ELF-1 (cell line): ENCODE measurements around the gene NT5DC4.

ENCODE experiments used
- DNase-seq: peaks from one replicate; pipeline ENCODE4 v3.0.0-alpha.2; 2016; ENCODE audit warnings: low read depth, low spot score

The NT5DC4 gene

GRCh38 chr2:112723547-112723940 is 2.7 kb downstream of the NT5DC4 start:
- DNase-seq: no peak

DNA sequence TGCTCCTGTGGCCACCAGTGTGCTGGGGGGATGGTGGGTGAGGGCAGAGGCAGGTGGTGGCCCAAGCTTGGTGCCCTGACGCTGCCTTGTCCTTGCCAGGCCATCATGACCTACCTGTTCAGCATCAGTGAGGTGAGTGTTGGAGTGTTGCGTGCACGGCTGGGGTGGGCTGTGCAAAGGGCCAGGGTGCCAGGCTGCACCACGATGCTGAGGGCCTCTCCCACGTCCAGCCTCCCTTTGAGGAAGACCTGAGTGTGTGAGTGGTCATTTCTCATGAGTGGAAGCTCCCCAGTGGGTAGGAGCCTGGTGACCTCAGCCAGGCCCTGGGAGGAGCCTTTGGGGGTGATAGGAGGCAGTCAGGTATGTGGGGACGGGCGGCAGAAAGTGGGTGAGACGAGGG is 3.2 kb downstream of the NT5DC4 start:
- no peak for DNase-seq

DNA sequence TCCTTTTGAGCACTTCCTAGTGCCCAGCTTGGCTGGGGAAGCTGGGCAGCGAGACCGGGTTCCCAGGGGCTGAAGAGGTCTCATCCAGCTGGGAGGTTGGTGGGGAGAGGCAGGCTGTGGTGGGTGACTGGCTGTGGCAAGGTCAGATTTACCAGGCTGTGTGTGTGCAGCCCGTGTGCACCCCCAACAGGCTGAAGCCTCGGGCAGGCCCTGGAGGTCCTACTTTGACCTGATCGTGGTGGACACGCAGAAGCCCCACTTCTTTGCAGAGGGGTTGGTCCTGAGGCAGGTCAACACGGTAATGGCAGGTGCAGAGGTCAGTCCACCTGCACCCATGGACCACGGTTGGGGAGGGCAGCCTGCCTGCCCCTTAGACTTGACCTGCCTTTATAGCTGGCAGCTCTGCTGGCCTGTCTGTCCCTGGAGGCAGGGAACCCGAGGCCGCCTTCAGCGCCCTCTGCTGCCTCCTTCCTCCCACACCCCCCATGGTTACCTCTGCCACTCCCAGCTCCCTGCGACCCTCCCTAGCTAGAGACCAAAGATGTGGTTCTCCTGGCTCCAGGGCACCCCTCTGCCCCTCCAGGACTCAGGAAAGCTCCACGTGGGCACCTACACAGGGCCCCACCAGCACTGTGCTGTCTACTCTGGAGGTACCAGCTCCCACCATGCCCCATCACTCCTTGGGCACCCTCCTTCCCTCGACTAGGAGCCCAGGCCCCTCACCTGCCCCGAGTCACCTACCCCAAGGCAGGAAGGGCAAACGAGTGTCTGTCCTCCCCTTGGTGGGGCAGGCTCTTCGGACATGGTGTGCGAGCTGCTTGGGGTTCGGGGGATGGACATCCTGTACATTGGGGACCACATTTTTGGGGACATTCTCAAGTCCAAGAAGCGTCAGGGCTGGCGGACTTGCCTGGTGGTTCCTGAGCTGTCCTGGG is 4.0 kb downstream of the NT5DC4 start:
- peak; percentile 62 for DNase-seq

- no peak for DNase-seq
Observed at GRCh38 chr2:112725545-112726457, 5.0 kb downstream of the NT5DC4 start.

- peak; percentile 95 for DNase-seq
Observed at GRCh38 chr2:112726487-112727190, 5.8 kb downstream of the NT5DC4 start.

- DNase-seq: no peak
Observed at GRCh38 chr2:112727276-112728028, 6.6 kb downstream of the NT5DC4 start.

DNA sequence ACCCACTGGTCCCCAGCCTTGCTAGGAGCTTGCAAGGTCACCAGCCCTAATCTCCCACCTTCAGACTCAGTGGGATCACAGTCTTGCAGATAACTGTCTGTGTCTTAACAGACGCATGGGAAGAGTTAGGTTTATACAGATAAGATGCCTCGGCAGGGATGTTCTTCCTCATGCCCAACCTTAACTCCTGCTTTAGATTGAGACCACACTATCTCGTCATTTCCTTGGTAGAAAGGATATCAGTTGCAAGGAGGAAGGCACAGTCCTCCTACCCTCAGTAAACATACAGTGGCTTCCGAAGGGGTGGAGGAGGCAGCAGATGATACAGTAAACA is 7.2 kb downstream of the NT5DC4 start:
- no peak for DNase-seq

- no peak for DNase-seq
Observed at GRCh38 chr2:112728378-112729175, 7.8 kb downstream of the NT5DC4 start.

DNA sequence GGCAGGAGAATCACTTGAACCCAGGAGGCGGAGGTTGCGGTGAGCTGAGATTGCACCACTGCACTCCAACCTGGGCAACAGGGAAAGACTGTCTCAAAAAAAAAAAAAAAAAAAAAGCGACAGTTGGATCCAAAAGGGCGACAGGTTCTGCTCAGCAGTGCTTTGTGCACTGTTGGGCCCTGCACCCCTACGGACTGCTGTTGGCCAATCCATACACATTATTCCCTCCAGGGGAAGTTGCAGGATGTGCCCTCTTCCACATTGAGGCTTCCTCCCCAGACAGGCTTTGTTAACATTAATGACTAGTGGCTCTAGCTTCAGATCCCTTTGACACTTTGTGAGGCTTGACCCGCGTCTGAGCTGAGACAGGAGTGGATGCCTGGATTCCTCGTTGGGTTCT is 9.4 kb downstream of the NT5DC4 start:
- DNase-seq: no peak

DNA sequence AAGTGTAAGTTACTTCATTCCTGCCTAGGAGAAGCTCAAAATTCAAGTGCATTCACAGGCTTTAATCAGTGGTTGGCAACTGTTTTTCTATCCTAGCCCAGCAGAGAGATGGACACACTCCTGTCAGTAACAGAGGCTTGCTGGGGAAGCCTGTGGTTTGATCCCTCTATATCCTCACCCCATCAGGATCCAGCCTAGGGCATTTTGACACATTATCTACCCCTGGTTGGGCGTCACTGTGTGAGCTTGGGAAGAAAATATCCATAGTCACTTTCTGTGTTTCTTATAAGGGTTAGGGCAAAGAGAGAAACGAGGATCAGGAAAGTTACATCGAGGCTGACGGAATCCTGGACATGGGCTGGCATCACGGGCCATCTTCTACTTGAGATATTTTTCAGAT is 10.0 kb downstream of the NT5DC4 start:
- DNase-seq: peak; percentile 55

DNA sequence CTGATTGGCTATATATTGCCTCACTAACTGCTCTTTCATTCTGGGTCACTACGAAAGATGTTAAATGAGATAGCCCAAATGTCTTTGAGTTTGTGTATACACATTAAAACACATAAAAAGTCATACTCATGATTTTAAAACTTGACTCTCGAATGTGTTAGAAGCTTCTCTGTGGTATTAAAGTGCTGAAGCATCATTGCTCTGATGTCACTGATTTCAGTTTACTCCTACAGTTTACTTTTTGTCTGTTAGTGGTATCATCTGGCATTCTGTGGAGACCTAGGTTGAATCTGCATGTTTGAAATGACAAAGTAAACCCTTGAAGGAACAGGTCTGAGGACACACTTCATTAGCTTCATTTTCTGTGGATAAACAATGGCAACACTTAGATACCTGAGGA is 10.7 kb downstream of the NT5DC4 start:
- no peak for DNase-seq

DNA sequence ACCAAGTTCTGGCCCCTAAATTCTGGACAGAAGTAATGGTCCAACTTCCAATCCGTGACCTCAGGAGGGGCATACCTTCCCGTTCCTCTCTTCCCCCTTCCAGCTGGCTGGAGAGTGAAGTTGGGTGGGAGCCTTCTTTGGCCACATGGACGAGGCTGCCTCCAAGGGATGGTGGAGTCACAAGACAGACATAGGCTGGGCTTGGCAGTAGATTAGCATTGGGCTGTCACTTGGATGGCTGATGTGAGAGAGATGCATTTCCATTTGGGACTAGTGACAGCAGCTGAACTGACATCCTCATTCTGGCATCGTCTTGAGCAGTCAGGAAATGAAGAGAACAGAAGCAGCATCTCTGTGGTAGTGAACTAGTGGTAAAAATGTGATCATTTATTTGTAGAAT is 12.6 kb downstream of the NT5DC4 start:
- DNase-seq: no peak

GRCh38 chr2:112733871-112734270 is 13.1 kb downstream of the NT5DC4 start:
- no peak for DNase-seq

- DNase-seq: no peak
Observed at GRCh38 chr2:112737542-112738232, 16.9 kb downstream of the NT5DC4 start.

DNA sequence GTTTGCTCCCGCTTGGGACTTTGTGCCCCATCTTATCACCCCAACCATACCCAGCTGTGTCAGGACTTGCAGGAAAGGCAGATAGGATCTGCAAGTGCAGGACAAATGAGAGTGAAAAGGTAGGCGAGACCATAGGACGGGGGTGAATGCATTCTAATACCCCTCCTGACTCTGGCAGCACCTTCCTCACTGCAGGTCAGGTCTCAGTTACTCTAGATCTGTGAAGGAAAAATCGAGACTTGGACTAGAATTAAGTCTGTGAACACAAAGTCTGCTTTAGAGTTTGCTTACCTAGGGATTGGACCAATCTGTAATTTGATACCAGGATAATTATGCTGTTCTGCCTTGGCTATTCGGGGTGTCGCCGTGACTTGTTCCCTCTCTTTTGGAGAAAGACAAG is 19.7 kb downstream of the NT5DC4 start:
- DNase-seq: no peak

DNA sequence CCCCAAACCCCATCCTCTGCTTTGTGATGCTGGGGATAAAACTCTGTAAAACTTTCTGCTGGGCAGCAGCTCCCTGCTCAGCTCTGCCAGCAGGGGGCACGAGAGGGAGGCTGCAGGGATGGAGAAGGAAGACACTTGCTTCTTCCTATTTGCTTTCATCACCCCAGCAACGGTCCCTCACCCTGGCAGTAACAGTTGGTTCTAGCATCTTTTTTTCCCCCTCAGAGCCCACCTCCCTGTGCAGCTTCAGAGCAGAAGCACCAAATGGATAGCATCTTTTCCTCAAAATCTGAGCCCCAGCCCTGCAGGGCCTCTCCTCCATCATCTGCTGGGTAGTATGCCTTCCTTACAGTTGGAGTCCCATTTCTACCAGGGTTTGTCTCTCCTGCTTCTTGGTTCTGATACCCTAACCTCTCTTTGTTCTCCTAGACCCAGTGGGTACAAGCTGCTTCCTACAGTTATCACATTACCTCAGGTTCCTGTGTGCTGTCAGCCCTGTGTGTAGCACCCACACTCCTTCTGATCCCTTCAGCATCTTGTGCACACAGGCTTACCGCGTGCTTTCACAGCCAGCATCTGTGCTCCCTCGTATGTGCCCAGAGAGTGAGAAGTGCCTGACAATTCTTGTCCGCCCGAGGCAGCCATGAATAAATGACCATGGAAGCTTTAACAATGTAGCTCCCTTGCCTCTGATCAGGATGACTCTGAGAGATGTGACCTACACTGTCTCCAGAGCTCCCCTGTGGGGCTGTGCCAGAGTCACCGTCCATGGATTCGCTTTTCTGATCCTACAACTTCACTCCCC is 29.1 kb downstream of the NT5DC4 start:
- DNase-seq: peak; percentile 88

DNA sequence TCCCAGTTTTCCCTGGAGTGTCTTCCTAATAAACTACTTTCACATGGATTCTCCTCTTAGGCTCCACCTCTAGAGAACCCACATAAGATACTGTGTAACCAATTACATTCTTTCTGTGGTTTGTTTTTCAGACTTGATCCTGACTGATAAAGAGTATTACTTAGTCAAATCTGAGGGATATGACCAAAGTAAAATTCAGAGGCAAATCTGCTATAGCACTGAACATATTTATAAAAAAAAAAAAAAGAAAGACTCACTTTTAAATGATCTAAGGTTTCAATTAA is 29.7 kb downstream of the NT5DC4 start:
- no peak for DNase-seq

DNA sequence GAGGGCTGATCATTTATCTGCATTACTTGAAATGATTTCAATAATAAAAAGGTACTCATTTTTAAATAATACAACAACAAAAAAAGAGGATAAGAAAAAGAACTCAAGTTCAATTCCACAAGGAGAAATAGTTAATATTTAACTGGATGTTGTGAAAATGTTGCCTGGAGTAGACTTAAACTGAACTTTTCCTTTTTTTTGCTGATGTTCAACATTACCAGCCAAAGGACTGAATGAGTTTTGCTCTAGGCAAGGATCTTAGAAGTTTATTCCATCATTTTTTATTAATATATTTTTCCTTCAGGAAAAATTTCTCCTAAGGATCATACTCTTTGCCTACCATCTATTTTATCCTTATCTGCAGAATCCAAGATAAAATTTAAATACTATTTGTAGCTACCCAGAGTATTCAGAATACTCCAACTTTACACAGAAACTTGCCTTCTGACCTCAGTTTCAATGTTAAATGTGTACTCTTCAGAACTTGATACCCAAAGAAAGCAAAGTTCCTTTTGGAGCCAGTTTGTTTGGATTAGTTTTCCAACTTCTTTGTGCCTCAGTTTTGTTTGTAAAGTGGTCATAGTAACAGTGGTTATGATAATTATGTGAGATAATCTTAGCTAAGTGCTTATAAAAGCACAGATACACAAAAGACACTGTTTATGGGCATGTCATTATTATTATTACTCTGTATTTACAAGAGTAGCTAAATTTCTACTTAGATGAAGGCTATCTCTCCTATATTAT is 30.8 kb downstream of the NT5DC4 start:
- no peak for DNase-seq

GRCh38 chr2:112752667-112753066 is 31.8 kb downstream of the NT5DC4 start:
- no peak for DNase-seq
